OCI-LY7 (cell line): ENCODE measurements around the gene RNF152. TPM values are rescaled to one million over a fixed set of nuclear protein-coding genes. Genes with fewer than 3 reads are reported as not detected.

Source experiments
- BruUV-seq: library from RNA; stranded (reverse); fragments of 400-500 nt; replicated peaks from 2 replicates; lab custom pipeline; 2021; lab: Mats Ljungman, UMichigan
- CTCF ChIA-PET: fragments of 300-600 bp; sonication (Branson Sonifier 250); formaldehyde crosslinking; loops from one replicate; lab custom pipeline; 2022; ENCODE audit warnings: antibody characterized with exemption; ENCODE audit not compliant: unreplicated experiment; lab: Charles Lee
- POLR2A ChIA-PET: fragments of 300-600 bp; sonication (Branson Sonifier 250); formaldehyde crosslinking; loops from one replicate; lab custom pipeline; 2022; ENCODE audit warnings: antibody characterized with exemption; lab: Charles Lee
- DNase-seq: peaks from one replicate; pipeline ENCODE4 v3.0.0-alpha.2; 2015; ENCODE audit warnings: low spot score
- H2AFZ ChIP-seq: fragments of 200-600 bp; sonication (generic), shearing (Covaris generic); 2 replicates; pipeline ENCODE4 v1.6.1; 2014; ENCODE audit warnings: mild to moderate bottlenecking, antibody characterized with exemption, low read length, moderate library complexity
- H3K27ac ChIP-seq: fragments of 200-600 bp; sonication (generic); 2 replicates; pipeline ENCODE4 v1.5.1; 2014; ENCODE audit warnings: mixed run types, low read depth, mild to moderate bottlenecking, moderate library complexity, low read length, inconsistent platforms; ENCODE audit not compliant: poor library complexity, severe bottlenecking
- H3K36me3 ChIP-seq: fragments of 200-600 bp; sonication (generic); 2 replicates; pipeline ENCODE4 v1.6.1; 2014; ENCODE audit warnings: mild to moderate bottlenecking, antibody characterized with exemption, low read length, moderate library complexity, mixed read lengths; ENCODE audit not compliant: insufficient read depth
- H3K4me1 ChIP-seq: fragments of 200-600 bp; sonication (generic); 2 replicates; pipeline ENCODE4 v1.5.1; 2014; ENCODE audit warnings: mild to moderate bottlenecking, low read length; ENCODE audit not compliant: insufficient read depth, poor library complexity, severe bottlenecking
- H3K4me2 ChIP-seq: fragments of 200-600 bp; sonication (generic); 2 replicates; pipeline ENCODE4 v1.6.1; 2014; ENCODE audit warnings: mild to moderate bottlenecking, low read length
- H3K4me3 ChIP-seq: fragments of 200-600 bp; sonication (generic); 2 replicates; pipeline ENCODE4 v1.5.1; 2014; ENCODE audit warnings: mild to moderate bottlenecking, low read depth, low read length; ENCODE audit not compliant: poor library complexity, severe bottlenecking
- H3K79me2 ChIP-seq: fragments of 200-600 bp; sonication (generic); 2 replicates; pipeline ENCODE4 v1.6.1; 2016; ENCODE audit warnings: low read depth, mild to moderate bottlenecking, low read length, moderate library complexity, mixed read lengths; ENCODE audit not compliant: insufficient read depth
- H3K9me2 ChIP-seq: fragments of 200-600 bp; sonication (generic); 2 replicates; pipeline ENCODE4 v1.6.1; 2016; ENCODE audit warnings: mild to moderate bottlenecking, low read length, mixed read lengths; ENCODE audit not compliant: insufficient read depth
- H3K9me3 ChIP-seq: fragments of 200-600 bp; sonication (generic); 2 replicates; pipeline ENCODE4 v1.6.1; 2014; ENCODE audit warnings: mild to moderate bottlenecking, mixed run types, low read length, mixed read lengths
- H4K20me1 ChIP-seq: fragments of 200-600 bp; sonication (generic); 2 replicates; pipeline ENCODE4 v1.6.1; 2014; ENCODE audit warnings: mild to moderate bottlenecking, antibody characterized with exemption, low read length, moderate library complexity, mixed read lengths; ENCODE audit not compliant: insufficient read depth
- CTCF ChIP-seq: fragments of 200-600 bp; sonication (generic); conservative IDR thresholded peaks from 2 replicates; pipeline ENCODE4 v1.5.1; 2014; ENCODE audit warnings: mild to moderate bottlenecking, antibody characterized with exemption, low read length, moderate library complexity, mixed read lengths
- EZH2phosphoT487 ChIP-seq: fragments of 200-600 bp; sonication (generic); IDR thresholded peaks from 2 replicates; pipeline ENCODE4 v1.6.1; 2018; ENCODE audit warnings: low read depth, borderline replicate concordance, mild to moderate bottlenecking, mixed run types, antibody characterized with exemption, low read length, moderate library complexity, mixed read lengths
- intact Hi-C: fragments of 100-400 bp; cut with micrococcal nuclease; formaldehyde crosslinking; loops from one replicate; pipeline ENCODE4 v1.10.0; 2022; ENCODE audit not compliant: unreplicated experiment
- total RNA-seq, 2 experiments: library from RNA; depleted of rRNA in 1 of 2; stranded (reverse); fragments of >200 nt in 1 of 2; shearing (Covaris generic) in 1 of 2; gene quantifications; 2 replicates each; pipeline ENCODE4 v1.2.3, GENCODE V29; 2014 to 2022

RNF152 gene
- total RNA-seq, 2 experiments from 2014 or later, result not detected

GRCh38 chr18:61842146-61842545 lies 50.7 kb downstream of the RNF152 start:
- no peaks in the 10 kb centered on the region for H4K20me1 ChIP-seq
- DNase-seq, result no peak
- POLR2A ChIA-PET, result no interaction called here
- H3K27ac ChIP-seq, result no peak overlapping the region
- no peak overlapping the region for H2AFZ ChIP-seq
- TF ChIP-seq CTCF (no peak), EZH2phosphoT487 (no peak)
- H3K79me2 ChIP-seq, result no peaks in the 10 kb centered on the region
- H3K9me3 ChIP-seq, result no peaks in the 10 kb centered on the region
- H3K9me2 ChIP-seq, result no peaks in the 10 kb centered on the region
- no peak overlapping the region for H3K4me3 ChIP-seq
- CTCF ChIA-PET, result no interaction called here
- no peak overlapping the region for H3K4me2 ChIP-seq
- BruUV-seq, result no TSS peak
- no peaks in the 10 kb centered on the region for H3K4me1 ChIP-seq
- intact Hi-C loops, result no loop called here
- no peaks in the 10 kb centered on the region for H3K36me3 ChIP-seq

GRCh38 chr18:61841706-61842105 lies 51.1 kb downstream of the RNF152 start:
- intact Hi-C loops, result no loop called here
- no peak overlapping the region for H3K27ac ChIP-seq
- H3K9me2 ChIP-seq, result no peaks in the 10 kb centered on the region
- H3K4me1 ChIP-seq, result no peaks in the 10 kb centered on the region
- H3K4me2 ChIP-seq, result no peak overlapping the region
- no peaks in the 10 kb centered on the region for H3K9me3 ChIP-seq
- no peak overlapping the region for H2AFZ ChIP-seq
- no TSS peak for BruUV-seq
- no peaks in the 10 kb centered on the region for H4K20me1 ChIP-seq
- H3K36me3 ChIP-seq, result no peaks in the 10 kb centered on the region
- POLR2A ChIA-PET, result no interaction called here
- CTCF ChIA-PET, result no interaction called here
- no peak overlapping the region for H3K4me3 ChIP-seq
- no peak for DNase-seq
- no peak for TF ChIP-seq EZH2phosphoT487
- no peak for TF ChIP-seq CTCF
- no peaks in the 10 kb centered on the region for H3K79me2 ChIP-seq

GRCh38 chr18:61840324-61840723 lies 52.5 kb downstream of the RNF152 start:
- no peak overlapping the region for H3K27ac ChIP-seq
- no peak for DNase-seq
- H3K9me2 ChIP-seq, result no peaks in the 10 kb centered on the region
- H3K4me3 ChIP-seq, result no peak overlapping the region
- ChIA-PET POLR2A (no interaction called here), CTCF (no interaction called here)
- no peak overlapping the region for H2AFZ ChIP-seq
- H4K20me1 ChIP-seq, result no peaks in the 10 kb centered on the region
- BruUV-seq, result no TSS peak
- H3K4me1 ChIP-seq, result no peaks in the 10 kb centered on the region
- H3K36me3 ChIP-seq, result no peaks in the 10 kb centered on the region
- intact Hi-C loops, result no loop called here
- no peaks in the 10 kb centered on the region for H3K9me3 ChIP-seq
- TF ChIP-seq CTCF, result no peak
- no peak overlapping the region for H3K4me2 ChIP-seq
- no peaks in the 10 kb centered on the region for H3K79me2 ChIP-seq
